22Rv1 (cell line): ENCODE measurements around the gene PPP1R14C.

ENCODE experiments used
- H3K27ac ChIP-seq: fragments of 450-650 bp; 2 replicates; pipeline ENCODE4 v1.5.1; 2017
- ZFX ChIP-seq: fragments of 450-650 bp; IDR thresholded peaks from 2 replicates; pipeline ENCODE4 v1.6.1; 2017; ENCODE audit warnings: antibody characterized with exemption, borderline replicate concordance
- TF ChIP-seq, protein P1 (sequence below): fragments of 450-650 bp; IDR thresholded peaks from 2 replicates; pipeline ENCODE4 v1.5.1; 2017; ENCODE audit warnings: mild to moderate bottlenecking

PPP1R14C gene

DNA sequence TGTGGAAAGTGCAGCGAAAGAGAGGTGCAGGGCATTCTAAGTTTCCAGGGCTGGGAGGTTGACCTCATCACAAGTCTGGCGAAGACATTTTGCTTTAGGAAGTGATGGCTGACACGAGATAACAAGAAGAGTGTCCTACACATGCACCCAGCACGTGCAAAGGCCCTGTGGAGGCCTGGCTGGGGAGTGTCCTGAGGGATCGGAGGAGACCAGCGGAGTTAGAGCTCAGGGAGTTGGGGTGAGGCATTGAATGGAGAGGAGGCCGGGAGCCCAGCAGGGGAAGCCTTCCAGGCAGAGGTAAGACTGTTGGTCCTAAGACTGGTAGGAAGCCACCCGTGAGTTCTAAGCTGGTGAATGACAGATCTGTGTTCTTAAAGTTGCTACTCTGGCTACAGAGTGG is 58.4 kb downstream of the PPP1R14C start:
- no peak overlapping the region for H3K27ac ChIP-seq
- no peak for TF ChIP-seq ZFX
- TF ChIP-seq, protein P1, sequence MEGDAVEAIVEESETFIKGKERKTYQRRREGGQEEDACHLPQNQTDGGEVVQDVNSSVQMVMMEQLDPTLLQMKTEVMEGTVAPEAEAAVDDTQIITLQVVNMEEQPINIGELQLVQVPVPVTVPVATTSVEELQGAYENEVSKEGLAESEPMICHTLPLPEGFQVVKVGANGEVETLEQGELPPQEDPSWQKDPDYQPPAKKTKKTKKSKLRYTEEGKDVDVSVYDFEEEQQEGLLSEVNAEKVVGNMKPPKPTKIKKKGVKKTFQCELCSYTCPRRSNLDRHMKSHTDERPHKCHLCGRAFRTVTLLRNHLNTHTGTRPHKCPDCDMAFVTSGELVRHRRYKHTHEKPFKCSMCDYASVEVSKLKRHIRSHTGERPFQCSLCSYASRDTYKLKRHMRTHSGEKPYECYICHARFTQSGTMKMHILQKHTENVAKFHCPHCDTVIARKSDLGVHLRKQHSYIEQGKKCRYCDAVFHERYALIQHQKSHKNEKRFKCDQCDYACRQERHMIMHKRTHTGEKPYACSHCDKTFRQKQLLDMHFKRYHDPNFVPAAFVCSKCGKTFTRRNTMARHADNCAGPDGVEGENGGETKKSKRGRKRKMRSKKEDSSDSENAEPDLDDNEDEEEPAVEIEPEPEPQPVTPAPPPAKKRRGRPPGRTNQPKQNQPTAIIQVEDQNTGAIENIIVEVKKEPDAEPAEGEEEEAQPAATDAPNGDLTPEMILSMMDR: no peak

DNA sequence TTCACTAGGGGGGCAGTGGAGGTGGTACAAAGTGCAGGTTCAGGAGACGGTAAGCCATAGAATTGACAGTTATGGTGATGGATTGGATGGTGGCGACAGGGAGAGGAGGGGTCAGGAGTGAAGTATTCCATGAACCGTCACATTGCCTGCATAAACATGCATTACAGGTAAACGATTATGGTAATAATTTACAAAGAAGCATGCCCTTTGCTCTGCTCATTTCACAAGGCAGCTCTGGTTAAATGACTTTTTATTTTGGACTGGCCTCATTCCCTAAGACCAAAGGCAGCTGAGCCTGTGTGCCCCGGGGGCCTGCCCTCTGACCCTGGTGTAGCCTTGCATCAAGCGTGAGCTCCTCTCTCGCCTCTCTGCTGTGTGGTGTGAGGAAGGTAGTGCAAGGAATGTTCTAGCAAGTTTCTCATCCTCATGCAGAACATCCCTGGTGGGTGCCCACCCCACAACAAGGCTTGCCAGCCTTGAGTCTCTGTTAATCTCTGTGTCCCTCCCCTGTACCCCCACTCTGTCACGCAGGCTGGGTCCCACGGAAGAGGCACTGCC is 59.0 kb downstream of the PPP1R14C start:
- no peak overlapping the region for H3K27ac ChIP-seq
- no peak for TF ChIP-seq ZFX
- TF ChIP-seq, protein P1: no peak

DNA sequence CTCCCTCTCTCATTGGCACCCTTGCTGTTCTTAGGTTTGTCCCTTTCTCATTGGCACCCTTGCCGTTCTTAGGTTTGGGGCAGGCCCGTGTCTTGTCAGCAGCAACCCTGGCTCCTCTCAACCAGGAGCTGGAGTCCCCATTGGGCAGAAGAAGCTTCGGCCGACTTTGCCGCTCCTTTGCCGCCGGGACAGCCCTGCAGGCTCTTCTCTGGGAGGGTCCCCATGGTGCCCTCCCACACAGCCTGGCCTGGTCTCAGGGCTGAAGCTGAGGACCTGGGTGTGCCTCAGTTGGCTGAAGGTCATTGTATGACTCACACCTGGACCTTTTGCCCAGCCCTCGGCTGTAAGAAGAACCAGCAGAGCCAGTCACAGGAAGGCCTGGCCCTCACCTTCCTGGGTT is 59.6 kb downstream of the PPP1R14C start:
- no peak overlapping the region for H3K27ac ChIP-seq
- TF ChIP-seq ZFX: no peak
- TF ChIP-seq, protein P1: no peak

DNA sequence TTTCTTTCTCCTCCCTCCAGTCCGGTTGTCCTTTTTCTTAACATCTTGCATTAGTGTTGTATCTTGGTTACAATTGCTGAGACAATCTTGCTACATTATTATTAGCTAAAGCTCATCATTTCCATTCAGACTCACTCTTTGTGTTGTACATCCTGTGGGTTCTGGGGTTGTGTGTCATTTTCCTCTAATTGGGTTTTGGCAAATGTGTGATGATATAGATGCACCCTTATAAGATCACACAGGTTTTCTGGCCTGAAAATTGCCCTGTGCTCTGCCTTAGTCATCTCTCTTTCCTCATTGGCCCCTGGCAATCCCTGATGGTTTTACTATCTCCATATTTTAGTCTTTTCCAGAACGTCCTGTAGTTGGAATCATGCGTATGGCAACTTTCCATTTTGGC is 60.1 kb downstream of the PPP1R14C start:
- H3K27ac ChIP-seq: no peak overlapping the region
- TF ChIP-seq, protein P1: no peak
- no peak for TF ChIP-seq ZFX

DNA sequence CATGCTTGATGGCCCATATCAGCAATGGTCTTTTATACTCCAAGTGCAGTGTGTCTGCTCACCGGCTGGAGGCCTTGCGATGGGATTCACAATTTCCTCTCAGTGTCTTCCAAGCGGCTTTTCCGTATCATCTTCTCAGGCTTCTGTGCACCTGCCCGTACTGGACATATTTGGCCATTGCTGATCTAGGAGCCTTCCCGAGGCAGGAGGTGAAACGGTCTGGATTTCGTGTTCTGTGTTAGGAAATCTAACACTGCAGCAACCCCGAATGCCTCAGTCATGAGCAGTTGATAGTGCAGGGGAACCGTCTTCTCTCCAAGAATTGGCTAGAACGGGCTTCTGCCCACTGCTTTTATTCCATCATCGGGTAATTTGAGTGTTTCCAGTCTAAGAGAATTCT is 60.5 kb downstream of the PPP1R14C start:
- TF ChIP-seq, protein P1: no peak
- TF ChIP-seq ZFX: no peak
- H3K27ac ChIP-seq: no peak overlapping the region

DNA sequence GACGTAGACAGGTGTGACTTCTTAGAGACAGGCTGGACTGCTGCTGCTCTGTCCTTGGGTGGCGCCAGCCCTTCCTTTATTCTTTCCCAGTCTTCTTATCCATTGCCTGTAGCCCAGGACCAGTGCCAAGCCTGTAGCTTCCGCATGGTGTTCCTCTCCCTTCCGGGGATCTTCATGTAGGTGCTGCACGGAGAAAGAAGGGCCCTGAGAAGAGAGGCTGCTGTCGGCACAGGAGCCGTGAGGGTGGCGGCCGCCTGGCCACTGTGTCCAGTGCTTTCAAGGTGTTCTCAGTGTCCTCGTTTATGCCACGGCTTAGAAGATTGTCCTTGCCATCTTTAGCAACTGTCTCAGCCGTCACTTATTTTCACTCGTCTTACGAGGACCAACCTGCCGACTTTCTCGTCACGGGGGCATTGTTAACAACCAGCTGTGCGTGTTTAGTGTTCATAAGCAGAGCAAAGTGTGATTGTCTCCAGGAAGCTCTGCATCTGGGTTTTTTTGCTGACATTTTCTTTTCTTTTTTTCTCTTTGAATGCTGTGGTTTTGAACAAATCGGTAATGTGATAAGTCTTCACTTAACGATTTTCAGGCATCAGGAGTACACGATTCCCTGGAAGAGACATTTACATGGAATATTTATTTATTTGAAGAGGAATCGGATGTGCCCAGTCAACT is 61.2 kb downstream of the PPP1R14C start:
- no peak overlapping the region for H3K27ac ChIP-seq
- TF ChIP-seq ZFX: no peak
- TF ChIP-seq, protein P1: no peak

DNA sequence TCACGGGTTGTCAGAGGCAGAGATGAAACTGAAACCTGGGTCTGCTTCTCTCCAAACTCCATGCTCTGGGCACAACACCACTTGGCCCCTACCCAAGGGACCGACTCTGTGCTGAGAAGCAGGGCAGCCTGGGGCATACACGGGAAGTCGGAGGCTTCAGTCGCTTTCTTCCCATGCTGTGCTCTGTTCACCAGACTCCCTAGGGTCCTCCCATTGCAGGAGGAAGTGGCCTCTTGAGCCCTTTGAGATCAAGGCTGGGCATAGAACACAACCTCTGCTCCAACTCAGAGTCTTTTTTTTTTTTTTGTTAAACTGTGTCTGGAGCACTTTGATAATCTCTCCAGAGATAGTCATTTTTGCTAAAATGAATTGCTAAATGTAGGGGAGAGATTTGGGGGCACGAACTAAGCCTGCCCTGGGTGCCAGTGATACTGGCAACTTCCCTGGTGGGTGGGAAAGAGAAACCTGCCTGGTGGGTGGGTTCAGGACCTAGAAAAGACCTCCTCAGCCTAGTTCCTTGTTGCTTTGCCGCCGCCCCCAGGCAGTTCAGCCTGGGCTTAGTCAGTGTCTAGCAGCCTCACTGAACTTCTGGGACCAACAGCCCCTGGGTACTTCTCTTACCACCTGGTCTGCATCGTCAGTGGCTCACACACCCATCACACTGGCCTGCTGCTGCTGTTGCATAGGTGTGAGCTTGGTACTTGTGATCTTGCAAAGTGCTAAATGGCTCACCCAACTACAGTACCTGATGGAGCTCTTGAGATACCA is 62.0 kb downstream of the PPP1R14C start:
- no peak overlapping the region for H3K27ac ChIP-seq
- no peak for TF ChIP-seq ZFX
- TF ChIP-seq, protein P1: no peak
